Umbilical cord (tissue), 2 donors: ENCODE results near the gene ZNF473. TPM values are rescaled to one million over a fixed set of nuclear protein-coding genes. Genes with fewer than 3 reads are reported as not detected.
"Not testable (repeated sequence)": the region's sequence is repeated elsewhere in the genome, so short reads cannot be mapped to it uniquely, and the experiment has no call there.

Experiments used
- DNase-seq: peaks from one replicate; pipeline ENCODE4 v3.0.0-alpha.2; 2015; ENCODE audit warnings: low spot score
- total RNA-seq: library from RNA; depleted of rRNA; stranded (reverse); fragments of >200 nt; gene quantifications from one replicate; pipeline ENCODE4 v1.2.3, GENCODE V29; 2014; ENCODE audit warnings: low replicate concordance; ENCODE audit not compliant: insufficient read depth

ZNF473 gene
- total RNA-seq, 1 donor from 2014 or later: 20.5 TPM

DNA sequence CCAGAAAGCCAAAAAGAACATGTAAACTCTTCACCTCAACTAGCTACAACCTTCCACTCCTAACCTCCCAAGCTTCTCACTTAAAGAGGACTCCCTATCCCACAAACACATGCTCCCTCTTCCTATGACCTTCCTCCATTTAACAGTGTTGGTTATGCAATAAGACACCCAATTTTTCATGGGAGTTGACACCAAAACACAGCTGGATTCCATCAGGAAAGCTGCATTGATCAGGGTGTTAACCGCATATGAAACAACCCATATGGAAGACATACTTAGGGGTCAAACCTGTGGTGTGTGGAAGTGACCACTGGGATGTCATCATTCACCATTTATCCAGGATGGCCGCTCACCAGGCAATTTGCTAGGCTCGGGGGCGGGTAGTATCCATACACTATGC lies 21.9 kb downstream of the ZNF473 start:
- no peak for DNase-seq

DNA sequence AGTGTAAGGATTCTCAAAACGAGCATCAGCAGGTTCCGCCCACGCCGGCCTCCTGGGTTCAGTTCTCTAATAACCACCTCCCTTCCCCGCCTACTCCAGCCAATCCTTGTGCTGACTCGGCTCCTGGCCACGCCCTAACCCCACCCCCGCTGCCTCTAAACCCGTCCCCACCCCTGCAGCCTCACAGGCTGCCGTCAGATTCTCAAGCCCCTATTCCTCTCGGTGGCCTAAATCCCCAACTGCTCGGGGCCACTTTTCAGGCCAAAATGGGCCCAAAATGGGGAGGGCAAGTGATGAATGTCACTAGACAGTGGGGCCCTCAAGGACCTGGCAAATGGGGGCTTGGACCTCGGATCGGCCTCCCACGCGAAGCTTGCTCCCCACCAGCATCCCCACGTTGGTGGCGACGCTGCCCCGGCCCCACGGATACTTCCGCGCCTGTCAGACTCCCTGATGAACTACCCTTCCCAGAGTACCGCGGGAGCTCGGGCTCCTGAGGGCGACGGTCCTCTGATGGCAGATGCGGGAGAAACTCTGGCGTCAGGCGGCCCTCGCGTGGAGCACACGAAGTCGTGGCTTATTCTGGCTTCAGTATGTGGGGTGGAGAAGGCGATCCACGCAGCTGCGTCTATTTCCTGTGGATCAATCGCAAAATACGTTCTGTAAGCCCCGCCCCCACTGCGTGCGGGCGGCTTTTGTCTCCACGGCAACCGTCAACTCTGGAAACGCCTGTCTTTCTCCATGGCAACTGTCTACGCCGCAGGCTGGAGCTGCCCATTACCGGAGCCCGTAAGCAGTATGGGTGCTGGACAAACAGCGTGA lies 24.8 kb downstream of the ZNF473 start:
- peak; percentile 85 for DNase-seq

DNA sequence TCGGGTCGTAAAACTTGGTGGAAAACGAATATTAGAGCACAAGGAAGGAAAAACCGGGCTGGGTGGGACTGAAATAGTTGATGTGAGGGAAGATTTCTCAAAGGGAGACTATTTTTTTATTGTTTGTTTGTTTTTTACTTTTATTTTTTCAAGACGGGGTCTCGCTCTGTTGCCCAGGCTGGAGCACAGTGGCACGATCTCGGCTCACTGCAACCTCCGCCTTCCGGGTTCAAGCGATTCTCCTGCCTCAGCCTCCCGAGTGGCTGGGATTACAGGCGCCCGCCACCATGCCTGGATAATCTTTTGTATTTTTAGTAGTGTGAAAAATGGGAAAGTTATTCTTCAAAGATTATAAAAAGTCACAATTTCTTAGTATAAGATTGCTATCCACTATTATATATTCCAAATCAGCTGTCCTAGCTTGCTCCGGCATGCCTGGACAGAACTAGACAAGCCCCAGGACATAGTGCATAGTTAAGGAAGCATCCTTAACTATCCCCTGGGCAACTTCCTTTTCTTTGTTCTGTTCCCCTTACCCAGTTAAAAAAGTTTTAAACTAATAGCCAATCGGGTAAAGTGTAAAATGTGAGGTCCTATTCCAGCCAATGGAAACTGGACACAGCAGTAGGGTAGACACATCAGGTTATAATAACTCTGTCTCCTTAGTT lies 25.6 kb downstream of the ZNF473 start:
- not testable (repeated sequence) for DNase-seq

DNA sequence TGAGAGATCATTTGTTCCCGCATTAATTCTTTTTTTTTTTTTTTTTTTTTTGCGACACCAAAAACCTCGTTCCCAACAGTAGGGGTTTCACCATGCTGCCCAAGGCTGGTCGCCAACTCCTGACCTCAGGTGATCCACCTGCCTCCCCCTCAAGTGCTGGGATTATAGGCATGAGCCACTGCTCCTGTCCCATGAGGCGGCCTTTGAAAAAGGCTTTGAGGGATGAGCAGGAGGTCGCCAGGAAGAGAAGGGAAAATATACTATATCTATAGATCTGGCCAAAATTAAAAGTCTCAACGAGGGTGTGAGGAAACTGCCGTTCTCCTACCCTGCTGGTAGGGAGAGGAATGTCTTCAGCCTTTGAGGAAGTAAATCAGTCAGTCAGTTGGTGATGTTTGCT lies 26.2 kb downstream of the ZNF473 start:
- DNase-seq: no peak

DNA sequence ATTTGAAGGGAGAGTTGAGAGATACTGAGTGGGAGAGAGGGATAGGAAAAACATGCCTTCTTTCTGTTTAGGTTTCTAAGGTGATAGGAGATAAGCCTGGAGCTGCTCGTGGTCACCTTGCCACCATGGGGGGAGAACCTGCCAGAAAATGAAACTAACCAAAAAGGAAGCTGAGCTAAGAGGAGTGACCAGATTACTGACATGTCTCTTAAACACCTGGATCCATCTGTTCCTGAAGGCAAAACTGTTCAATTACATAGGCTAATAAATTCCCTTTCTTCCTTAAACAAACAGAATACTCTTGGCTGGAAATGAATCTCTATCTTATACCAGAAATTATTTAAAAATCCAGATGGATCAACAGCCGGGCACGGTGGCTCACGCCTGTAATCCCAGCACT lies 27.3 kb downstream of the ZNF473 start:
- DNase-seq: no peak

DNA sequence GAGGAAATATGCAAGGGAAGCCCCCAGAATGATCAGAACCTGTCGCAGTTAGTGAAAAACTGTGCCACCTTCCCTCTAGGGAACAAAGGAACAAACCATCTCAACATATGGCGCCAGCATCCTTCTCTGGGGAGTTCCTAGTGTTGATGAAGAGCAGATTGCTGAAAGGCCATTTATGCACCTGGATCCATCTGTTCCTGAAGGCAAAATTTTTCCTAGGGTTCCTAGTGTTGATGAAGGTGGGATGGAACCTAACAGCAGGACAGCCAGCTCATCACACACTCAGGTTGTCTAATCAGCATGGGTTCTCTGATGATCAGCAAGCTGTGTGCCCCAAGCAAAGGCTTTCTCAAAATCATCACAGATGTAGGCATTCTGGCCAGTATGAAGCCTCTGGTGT lies 32.6 kb downstream of the ZNF473 start:
- DNase-seq: no peak

DNA sequence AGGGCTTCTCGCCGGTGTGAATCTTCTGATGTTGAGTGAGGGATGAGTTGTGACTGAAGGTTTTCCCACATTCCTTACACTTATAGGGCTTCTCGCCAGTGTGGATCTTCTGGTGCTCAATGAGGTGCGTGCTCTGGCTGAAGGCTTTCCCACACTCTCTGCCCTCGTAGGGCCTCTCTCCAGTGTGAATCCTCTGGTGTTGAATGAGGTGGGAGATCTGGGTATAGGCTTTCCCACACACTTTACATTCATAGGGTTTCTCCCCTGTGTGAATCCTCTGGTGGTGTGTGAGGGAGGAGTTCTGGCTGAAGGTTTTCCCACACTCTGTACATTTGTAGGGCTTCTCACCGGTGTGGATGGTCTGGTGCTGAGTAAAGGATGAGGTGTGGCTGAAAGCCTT lies 33.2 kb downstream of the ZNF473 start:
- DNase-seq: no peak

DNA sequence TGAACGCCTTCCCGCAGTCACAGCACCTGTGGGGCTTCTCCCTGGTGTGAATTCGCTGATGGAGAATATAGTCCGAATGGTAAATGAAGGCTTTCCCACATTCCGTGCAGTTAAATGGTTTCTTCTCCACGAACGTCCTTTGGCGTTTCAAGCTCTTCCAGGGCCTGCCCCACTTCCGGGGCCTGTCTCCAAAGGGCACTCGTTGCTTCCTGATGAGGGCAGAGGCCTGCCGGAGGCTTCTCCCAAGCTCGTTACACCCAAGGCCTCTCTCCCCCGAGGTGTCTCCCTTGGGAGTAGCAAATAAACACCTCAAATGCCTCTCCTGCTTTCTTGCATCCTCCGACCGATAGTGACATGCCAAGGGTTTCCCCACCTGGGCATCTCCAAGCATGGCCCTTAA lies 34.3 kb downstream of the ZNF473 start:
- DNase-seq: no peak

DNA sequence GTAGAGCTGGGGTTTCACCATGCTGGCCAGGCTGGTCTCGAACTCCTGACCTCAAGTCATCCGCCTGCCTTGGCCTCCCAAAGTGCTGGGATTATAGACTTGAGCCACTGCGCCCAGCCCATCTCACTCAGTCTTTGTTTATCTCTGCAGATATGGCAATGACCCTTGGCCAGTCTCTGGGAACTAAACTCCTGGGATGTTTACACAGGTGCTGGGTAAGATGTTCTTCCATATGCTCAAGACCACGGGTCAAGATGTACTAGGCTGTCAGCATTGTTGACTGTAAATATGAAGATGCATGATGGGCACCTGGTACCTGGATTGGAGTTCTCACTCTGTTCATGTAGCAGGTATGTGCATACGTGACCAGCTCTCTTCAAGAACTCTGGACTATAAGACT lies 35.8 kb downstream of the ZNF473 start:
- no peak for DNase-seq

DNA sequence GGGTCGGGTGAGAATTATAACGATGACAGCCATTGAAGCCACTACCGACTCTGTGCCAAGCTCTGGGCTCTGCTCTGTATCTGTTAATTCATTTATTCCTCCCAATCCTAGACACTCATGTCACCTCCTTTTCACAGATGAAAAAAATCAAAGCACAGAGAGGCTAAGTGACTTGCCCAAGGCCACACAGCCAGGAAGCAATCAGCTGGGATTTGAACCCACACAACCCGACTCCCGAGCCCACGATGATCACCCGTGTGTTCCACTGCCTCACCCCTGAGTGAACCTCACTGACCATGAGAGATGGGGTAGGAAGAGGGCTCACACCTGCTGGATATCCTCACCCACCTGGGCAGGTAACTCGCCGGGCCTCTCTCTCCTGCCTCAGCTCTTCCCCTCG lies 40.1 kb downstream of the ZNF473 start:
- DNase-seq: no peak

DNA sequence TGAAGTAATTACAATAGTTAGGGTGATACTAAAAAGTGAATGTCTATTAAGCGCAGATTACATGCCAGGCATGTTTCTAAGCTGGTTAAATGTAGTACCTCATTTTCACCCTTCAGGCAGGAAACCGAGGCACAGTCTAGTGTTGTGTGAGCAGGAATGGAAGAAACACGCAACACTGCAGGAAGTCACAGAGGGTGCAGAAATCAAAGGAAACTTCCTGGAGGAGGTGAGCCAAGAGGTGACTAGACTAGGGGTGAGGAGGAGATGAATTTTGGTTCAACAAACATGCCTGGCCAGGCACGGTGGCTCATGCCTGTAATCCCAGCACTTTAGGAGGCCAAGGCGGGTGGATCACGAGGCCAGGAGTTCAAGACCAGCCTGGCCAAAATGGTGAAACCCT lies 41.8 kb downstream of the ZNF473 start:
- no peak for DNase-seq

DNA sequence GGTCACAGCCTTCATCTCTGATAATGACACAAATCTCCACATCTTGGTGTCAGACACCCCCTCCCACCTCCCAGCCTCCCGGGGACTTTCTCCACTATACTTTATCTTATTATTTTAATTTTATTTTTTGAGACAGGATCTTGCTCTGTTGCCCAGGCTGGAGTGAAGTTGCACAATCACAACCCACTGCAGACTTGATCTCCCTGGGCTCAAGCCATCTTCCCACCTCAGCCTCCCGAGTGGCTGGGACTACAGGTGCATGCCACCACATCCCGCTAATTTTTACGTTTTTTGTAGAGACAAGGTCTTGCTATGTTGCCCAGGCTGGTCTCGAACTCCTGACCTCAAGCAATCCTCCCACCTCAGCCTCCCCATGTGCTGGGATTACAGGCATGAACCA lies 42.6 kb downstream of the ZNF473 start:
- not testable (repeated sequence) for DNase-seq

DNA sequence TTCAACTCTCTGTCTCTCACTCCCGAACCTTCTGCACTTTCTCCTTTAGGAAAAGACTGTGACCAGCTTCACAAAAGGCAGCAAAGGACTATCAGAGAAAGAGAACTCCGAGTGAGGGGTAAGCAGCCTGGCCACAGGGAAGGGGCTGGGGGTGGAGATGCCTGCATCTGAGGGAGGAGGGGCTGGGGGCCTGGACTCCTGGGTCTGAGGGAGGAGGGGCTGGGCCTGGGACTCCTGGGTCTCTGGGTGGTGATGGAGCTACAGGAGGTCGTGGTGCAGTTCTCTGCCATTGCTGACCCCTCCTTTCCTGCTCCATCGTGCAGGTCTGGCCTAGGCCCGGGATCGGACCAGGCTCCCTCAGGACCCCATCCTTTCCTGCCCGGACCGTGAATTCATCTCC lies 49.3 kb downstream of the ZNF473 start:
- DNase-seq: not testable (repeated sequence)

DNA sequence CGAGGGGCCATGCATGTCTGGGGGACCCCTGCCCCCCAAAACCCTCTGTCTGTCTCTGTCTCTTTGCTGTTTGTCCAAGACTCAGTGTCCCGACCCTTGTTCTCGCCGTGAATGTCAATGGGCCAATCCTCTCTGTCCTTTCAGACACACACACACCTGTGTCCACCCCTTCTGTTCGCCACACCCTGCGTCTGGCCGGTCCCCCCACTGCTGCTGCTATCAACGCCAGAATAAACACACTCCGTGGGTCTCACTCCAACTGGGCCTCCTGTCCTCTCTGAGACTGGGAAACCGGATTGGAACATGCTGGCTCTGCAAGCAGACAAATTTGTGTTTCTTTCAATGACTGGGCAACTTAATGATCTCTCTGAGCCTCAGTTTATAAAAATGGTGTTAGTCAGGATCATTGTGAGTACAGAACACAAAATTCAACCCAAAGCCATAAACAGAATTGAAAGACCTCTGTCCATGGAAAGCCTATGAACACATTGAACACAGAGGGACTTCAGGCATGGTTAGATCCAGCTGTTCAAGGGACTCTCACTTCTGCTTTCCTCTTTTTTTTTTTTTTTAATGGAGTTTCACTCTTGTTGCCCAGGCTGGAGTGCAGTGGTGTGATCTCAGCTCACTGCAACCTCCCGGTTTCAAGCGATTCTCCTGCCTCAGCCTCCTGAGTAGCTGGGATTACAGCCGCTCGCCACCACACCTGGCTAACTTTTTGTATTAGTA lies 50.0 kb downstream of the ZNF473 start:
- not testable (repeated sequence) for DNase-seq

DNA sequence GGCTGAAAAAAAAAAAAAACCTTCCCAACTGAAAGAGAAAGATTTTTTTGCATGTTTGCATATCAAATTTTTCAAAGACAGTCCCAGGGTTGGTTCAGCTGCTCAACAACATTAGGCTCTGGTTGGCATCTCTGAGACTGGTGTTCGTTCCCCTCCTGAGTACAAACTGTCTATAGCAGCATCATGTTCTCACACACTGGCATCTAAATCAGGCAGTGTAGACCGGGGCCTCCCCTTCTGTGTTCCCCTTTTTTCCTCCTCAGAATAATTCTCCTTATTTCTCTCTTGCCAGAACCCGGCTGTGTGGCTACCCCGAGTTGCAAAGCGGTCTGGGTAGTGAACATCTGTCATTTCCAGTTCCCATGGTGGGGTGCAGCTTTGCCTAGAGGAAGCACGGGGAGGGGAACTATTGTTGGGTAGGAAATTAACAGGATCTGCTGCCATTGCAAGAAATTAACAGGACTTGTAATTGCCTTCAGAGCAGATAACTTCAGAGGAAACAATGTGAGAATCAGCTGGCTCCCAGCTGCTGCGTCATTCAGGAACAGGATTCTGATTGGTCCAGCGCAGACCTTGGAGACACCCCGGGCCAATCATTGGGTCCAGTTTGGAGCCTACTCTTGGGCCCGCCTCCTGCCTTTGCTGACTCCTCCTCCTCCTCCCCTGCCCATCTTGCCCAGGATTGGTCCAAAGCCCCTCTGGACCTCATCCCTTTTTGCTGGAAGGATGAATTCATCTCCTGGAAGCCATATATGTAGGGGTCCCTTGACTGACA lies 51.0 kb downstream of the ZNF473 start:
- not testable (repeated sequence) for DNase-seq

DNA sequence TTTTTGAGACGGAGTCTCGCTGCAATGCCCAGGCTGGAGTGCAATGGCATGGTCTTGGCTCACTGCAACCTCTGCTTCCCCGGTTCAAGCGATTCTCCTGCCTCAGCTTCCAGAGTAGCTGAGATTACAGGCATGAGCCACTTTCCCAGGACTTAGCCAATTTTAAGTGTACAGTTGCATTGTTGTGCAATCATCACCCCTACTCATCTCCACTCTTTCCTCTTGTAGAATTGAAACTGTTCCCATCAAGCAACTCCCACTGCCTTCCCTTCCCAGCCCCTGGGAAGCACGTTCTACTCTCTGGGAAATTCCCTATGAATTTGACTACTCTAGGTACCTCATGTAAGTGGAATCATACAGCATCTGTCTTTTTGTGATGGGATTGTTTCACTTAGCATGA lies 53.2 kb downstream of the ZNF473 start:
- DNase-seq: not testable (repeated sequence)

DNA sequence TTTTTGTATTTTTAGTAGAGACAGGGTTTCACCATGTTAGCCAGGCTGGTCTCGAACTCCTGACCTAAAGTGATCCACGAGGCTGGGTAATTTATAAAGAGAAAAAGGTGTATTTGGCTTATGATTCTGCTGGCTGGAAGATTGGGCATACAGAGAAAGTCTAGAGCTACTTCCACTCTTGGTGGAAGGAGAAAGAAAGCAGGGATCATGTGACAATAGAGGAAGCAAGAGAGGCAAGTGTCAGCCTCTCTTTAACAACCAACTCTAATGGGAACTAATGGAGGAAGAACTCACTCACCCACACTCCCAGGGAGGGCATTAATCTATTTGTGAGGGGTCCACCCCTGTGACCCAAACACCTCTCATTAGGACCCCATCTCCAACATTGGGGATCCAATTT lies 58.6 kb downstream of the ZNF473 start:
- DNase-seq: not testable (repeated sequence)

DNA sequence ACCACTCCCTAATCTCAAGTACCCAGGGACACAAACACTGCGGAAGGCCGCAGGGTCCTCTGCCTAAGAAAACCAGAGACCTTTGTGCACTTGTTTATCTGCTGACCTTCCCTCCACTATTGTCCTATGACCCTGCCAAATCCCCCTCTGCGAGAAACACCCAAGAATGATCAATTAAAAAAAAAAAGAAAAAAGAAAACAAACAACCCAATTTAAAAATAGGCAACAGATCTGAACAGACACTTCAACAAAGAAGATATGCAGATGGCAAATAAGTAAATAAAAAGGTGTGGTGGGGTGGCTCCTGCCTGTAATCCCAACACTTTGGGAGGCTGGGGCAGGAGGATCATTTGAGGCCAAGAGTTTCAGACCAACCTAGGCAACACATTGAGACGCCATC lies 61.3 kb downstream of the ZNF473 start:
- not testable (repeated sequence) for DNase-seq

DNA sequence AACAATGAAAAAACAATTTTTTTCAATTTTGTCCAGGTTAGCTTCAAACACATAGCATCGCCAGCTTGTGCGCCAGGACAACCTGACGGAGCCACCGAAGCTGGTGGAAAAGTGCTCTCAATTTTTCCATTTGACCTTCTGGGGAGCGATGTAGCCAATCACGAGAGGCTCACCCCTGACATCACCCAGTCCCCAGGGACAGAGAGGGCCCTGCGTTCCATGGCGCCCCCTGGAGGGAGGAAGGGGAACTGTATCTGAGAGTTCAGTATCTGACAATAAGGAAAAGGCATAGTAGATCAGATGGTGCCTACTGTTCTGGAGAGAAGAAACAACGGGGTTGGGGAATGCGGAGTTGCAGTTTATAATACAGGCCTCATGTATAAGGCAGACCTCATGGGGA lies 64.9 kb downstream of the ZNF473 start:
- not testable (repeated sequence) for DNase-seq

DNA sequence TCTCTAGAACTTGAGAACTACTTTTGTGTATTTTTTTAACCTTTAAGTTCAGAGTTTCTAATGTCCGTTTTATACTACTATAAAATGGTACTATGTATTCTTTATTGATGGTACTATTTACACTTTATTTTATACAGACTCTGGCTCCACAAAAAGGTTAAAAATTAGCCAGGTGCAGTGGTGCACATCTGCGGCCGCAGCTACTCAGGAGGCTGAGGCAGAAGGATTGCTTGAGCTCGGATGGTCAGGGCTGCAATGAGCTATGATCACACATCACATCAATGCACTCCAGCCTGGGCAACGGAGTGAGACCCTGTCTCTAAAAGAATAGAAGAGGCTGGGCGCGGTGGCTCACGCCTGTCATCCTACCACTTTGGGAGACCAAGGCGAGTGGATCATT lies 66.0 kb downstream of the ZNF473 start:
- DNase-seq: not testable (repeated sequence)

DNA sequence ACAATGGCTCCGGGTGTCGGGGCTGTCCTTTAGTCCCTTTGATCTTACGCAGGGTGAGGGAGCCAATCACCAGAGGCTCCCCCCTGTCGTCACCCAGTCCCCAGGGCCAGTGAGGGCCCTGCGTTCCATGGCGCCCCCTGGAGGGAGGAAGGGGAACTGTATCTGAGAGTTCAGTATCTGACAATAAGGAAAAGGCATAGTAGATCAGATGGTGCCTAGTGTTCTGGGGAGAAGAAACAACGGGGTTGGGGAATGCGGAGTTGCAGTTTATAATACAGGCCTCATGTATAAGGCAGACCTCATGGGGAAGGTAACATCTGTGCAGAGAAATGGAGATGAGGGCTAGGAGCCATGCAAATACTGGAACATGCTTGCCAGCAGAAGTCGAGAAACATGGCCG lies 66.8 kb downstream of the ZNF473 start:
- DNase-seq: not testable (repeated sequence)

DNA sequence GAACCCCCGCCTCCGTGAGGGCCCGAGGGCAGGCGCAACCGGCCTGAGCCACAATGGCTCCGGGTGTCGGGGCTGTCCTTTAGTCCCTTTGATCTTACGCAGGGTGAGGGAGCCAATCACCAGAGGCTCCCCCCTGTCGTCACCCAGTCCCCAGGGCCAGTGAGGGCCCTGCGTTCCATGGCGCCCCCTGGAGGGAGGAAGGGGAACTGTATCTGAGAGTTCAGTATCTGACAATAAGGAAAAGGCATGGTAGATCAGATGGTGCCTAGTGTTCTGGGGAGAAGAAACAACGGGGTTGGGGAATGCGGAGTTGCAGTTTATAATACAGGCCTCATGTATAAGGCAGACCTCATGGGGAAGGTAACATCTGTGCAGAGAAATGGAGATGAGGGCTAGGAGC lies 72.1 kb downstream of the ZNF473 start:
- DNase-seq: not testable (repeated sequence)
